Colon (tissue), 2 donors: ENCODE measurements around the gene TPM1.

Experiments
- FAIRE-seq: peaks from 2 replicates; lab custom pipeline; 2012; peaks lifted over from hg19 to GRCh38; lab: Jason Lieb, UNC
- donor health status: control.
- donor health status: control.

TPM1 gene

GRCh38 chr15:63016234-63016633, 26.3 kb upstream of the TPM1 start:
- no peak for FAIRE-seq

- FAIRE-seq, result no peak
These were observed 23.9 kb upstream of the TPM1 start for GRCh38 chr15:63018639-63019038.

- no peak for FAIRE-seq
These were observed 22.9 kb upstream of the TPM1 start for GRCh38 chr15:63019511-63020109.

GRCh38 chr15:63020128-63020527, 22.4 kb upstream of the TPM1 start:
- no peak for FAIRE-seq

GRCh38 chr15:63020759-63021430, 21.7 kb upstream of the TPM1 start:
- FAIRE-seq, result no peak

- no peak for FAIRE-seq
These were observed 20.4 kb upstream of the TPM1 start for GRCh38 chr15:63022181-63022580.

GRCh38 chr15:63022663-63023062, 19.9 kb upstream of the TPM1 start:
- no peak for FAIRE-seq

GRCh38 chr15:63023351-63023945, 19.1 kb upstream of the TPM1 start:
- FAIRE-seq, result no peak

- no peak for FAIRE-seq
These were observed 17.1 kb upstream of the TPM1 start for GRCh38 chr15:63025460-63025859.

- FAIRE-seq, result no peak
These were observed 14.9 kb upstream of the TPM1 start for GRCh38 chr15:63027646-63028045.

GRCh38 chr15:63028442-63029110, 14.0 kb upstream of the TPM1 start:
- FAIRE-seq, result no peak

GRCh38 chr15:63029676-63030075, 12.9 kb upstream of the TPM1 start:
- FAIRE-seq, result no peak

- no peak for FAIRE-seq
These were observed 12.4 kb upstream of the TPM1 start for GRCh38 chr15:63030101-63030551.

GRCh38 chr15:63034578-63034977, 8.0 kb upstream of the TPM1 start:
- FAIRE-seq, result no peak

- no peak for FAIRE-seq
These were observed 7.3 kb upstream of the TPM1 start for GRCh38 chr15:63035253-63035652.

GRCh38 chr15:63035977-63036376, 6.6 kb upstream of the TPM1 start:
- FAIRE-seq, result no peak

- FAIRE-seq, result no peak
These were observed 4.4 kb upstream of the TPM1 start for GRCh38 chr15:63037976-63038720.

GRCh38 chr15:63038926-63039673, 3.4 kb upstream of the TPM1 start:
- no peak for FAIRE-seq

GRCh38 chr15:63039811-63040210, 2.7 kb upstream of the TPM1 start:
- FAIRE-seq, result no peak

- FAIRE-seq, result no peak
These were observed 2.0 kb upstream of the TPM1 start for GRCh38 chr15:63040509-63040908.

- no peak for FAIRE-seq
These were observed 1.6 kb upstream of the TPM1 start for GRCh38 chr15:63040954-63041353.
